Activated naive CD4-positive, alpha-beta T cell treated with anti-CD3 and anti-CD28 coated beads, Interleukin-2, amount 50 U/mL, for 72 hours (primary cell): ENCODE measurements around the gene OR10C1. TPM values are rescaled to one million over a fixed set of nuclear protein-coding genes. Genes with fewer than 3 reads are reported as not detected.

Experiments used
- ATAC-seq, 2 donors: fragments of 150-1000 bp; cut with Tn5 transposase; 2 replicates each; pipeline ENCODE4 v1.10.0; 2021; ENCODE audit warnings: mild to moderate bottlenecking in 2 of 2, moderate library complexity in 2 of 2
- DNase-seq, 2 donors: peaks; one replicate each; pipeline ENCODE4 v3.0.0; 2021 to 2022; ENCODE audit warnings: low spot score in 2 of 2
- H3K27ac Mint-ChIP-seq, 2 donors: one replicate each; pipeline ENCODE4 v1.8.0; 2022; ENCODE audit warnings: mild to moderate bottlenecking in 2 of 2, mixed read lengths in 2 of 2
- H3K36me3 Mint-ChIP-seq, 2 donors: one replicate each; pipeline ENCODE4 v1.8.0; 2022; ENCODE audit warnings: mixed read lengths in 2 of 2
- H3K9me3 Mint-ChIP-seq, 2 donors: one replicate each; pipeline ENCODE4 v1.8.0; 2022; ENCODE audit warnings: mixed read lengths in 2 of 2
- total RNA-seq, 2 donors: library from RNA; stranded (reverse); gene quantifications; one replicate each; pipeline ENCODE4 v1.2.3, GENCODE V29; 2022

Gene OR10C1
- total RNA-seq, 2 donors from 2014 or later, result not detected

GRCh38 chr6:29462022-29462421 lies 22.9 kb downstream of the OR10C1 start:
- Mint-ChIP-seq H3K9me3 (no peaks in the 10 kb centered on the region), H3K36me3 (no peaks in the 10 kb centered on the region), H3K27ac (no peak overlapping the region)
- no peak for ATAC-seq
- DNase-seq, result no peak

DNA sequence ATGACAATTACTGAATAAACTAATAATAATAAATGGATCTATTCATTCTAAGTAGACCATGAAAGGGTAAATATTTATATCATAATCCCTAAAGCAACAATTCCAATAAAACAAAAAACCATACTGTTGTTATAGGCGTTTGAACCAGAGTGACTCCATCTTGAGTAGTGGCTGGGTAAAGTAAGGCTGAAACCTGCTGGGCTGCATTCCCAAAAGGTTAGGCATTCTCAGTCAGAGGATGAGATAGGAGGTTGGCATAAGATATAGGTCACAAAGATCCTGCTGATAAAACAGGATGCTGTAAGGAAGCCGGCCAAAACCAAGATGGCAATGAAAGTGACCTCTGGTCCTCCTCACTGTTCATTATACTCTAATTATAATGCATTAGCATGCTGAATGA lies 26.2 kb downstream of the OR10C1 start:
- Mint-ChIP-seq H3K36me3 (no peaks in the 10 kb centered on the region), H3K27ac (no peak overlapping the region), H3K9me3 (no peaks in the 10 kb centered on the region)
- no peak for ATAC-seq
- DNase-seq, result no peak

- DNase-seq (no peak), ATAC-seq (no peak)
- H3K9me3 Mint-ChIP-seq, result no peaks in the 10 kb centered on the region
- H3K36me3 Mint-ChIP-seq, result no peaks in the 10 kb centered on the region
- H3K27ac Mint-ChIP-seq, result no peak overlapping the region
Observed at GRCh38 chr6:29465801-29466200, 26.7 kb downstream of the OR10C1 start.

GRCh38 chr6:29466241-29466640 lies 27.1 kb downstream of the OR10C1 start:
- ATAC-seq (no peak), DNase-seq (no peak)
- Mint-ChIP-seq H3K36me3 (no peaks in the 10 kb centered on the region), H3K27ac (no peak overlapping the region), H3K9me3 (no peaks in the 10 kb centered on the region)

GRCh38 chr6:29474996-29475395 lies 35.9 kb downstream of the OR10C1 start:
- no peak for DNase-seq
- ATAC-seq, result no peak
- Mint-ChIP-seq H3K9me3 (no peaks in the 10 kb centered on the region), H3K36me3 (no peaks in the 10 kb centered on the region), H3K27ac (no peak overlapping the region)

- DNase-seq, result no peak
- ATAC-seq, result no peak
- H3K9me3 Mint-ChIP-seq, result no peaks in the 10 kb centered on the region
- H3K27ac Mint-ChIP-seq, result no peak overlapping the region
- H3K36me3 Mint-ChIP-seq, result no peaks in the 10 kb centered on the region
Observed at GRCh38 chr6:29477923-29478450, 38.9 kb downstream of the OR10C1 start.

DNA sequence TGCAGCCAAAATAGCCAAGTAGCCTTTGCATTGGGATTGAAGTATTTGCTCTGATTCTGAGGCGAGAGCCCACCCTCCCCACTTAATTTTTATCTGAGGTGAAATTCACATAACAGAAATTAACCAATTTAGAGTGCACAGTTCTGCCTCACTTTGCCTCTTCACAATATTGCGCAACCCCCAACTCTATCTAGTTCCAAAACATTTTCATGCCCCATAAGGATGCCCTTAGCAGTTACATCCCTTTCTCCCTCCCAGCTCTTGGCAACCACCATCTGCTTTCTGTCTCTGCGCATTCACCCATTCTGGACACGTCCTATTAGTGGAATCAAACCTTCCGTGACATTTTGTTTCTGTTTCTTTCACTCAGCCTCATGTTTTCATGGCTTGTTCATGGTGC lies 39.6 kb downstream of the OR10C1 start:
- H3K36me3 Mint-ChIP-seq, result no peaks in the 10 kb centered on the region
- DNase-seq (no peak), ATAC-seq (no peak)
- no peaks in the 10 kb centered on the region for H3K9me3 Mint-ChIP-seq
- no peak overlapping the region for H3K27ac Mint-ChIP-seq

GRCh38 chr6:29479560-29479959 lies 40.5 kb downstream of the OR10C1 start:
- ATAC-seq (no peak), DNase-seq (no peak)
- H3K9me3 Mint-ChIP-seq, result no peaks in the 10 kb centered on the region
- no peak overlapping the region for H3K27ac Mint-ChIP-seq
- no peaks in the 10 kb centered on the region for H3K36me3 Mint-ChIP-seq

GRCh38 chr6:29483186-29483585 lies 44.1 kb downstream of the OR10C1 start:
- ATAC-seq, result no peak
- H3K36me3 Mint-ChIP-seq, result no peaks in the 10 kb centered on the region
- H3K9me3 Mint-ChIP-seq, result no peaks in the 10 kb centered on the region
- H3K27ac Mint-ChIP-seq, result no peak overlapping the region
- no peak for DNase-seq

DNA sequence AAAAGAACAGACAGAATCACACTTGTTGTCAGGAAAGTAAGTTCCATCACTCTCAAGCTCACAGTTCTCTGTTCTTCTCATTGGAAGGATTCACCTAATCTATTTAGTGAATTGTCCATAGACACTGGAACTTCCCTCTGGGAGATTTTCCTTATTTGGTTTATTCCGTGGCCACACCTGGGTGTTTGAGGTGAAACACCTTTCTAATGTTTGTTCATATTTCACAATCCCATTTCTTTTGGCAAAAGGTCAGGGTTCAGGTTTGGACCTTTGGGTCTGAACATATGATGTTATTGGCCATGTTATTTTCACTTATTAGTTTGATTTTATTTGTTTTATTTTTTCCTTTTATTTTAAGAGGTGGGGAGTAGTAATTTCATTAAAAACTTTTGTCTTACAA lies 44.6 kb downstream of the OR10C1 start:
- no peak for DNase-seq
- Mint-ChIP-seq H3K9me3 (no peaks in the 10 kb centered on the region), H3K27ac (no peak overlapping the region), H3K36me3 (no peaks in the 10 kb centered on the region)
- no peak for ATAC-seq

DNA sequence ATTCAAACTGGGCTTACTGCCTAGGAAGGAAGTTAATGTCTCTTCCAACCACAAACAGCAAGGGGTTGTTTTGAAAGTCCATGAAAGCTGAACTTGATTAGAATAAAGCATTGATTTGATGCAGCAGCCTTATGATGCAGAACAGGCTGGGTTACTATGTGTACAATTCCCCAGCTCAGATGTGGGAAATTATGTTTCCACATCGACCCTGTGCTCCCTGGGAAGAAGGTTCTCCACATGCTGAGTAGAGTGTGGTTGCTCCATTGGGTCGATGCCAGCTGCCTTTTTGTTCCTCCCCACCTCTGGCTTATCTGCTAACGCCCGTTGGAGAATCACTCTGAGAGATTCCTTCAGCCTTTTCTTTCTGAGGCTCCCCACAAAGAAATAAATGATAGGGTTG lies 47.5 kb downstream of the OR10C1 start:
- no peak overlapping the region for H3K27ac Mint-ChIP-seq
- ATAC-seq (no peak), DNase-seq (no peak)
- peaks cover 0 to 3% of the 10 kb centered on the region in 2 donors for H3K9me3 Mint-ChIP-seq
- H3K36me3 Mint-ChIP-seq, result no peaks in the 10 kb centered on the region

DNA sequence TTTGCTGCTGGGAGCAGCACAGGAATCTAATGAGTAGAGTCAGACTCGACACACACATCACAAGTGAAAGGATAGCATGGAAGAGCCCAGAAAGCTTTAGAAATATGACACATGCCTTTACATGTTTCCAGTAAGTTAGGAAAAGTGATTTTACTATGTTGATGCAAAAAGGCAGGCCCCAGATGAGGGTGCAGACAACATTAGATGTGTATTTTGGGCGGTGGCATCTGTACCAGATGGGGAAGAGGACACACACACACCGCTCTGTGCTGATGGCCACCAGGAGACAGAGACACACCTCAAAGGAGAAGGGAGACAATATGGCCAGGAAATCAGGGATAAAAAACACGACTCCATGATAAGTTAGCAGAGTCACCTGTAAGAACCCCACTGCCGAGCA lies 48.0 kb downstream of the OR10C1 start:
- H3K9me3 Mint-ChIP-seq, result peaks cover 0 to 3% of the 10 kb centered on the region in 2 donors
- DNase-seq (no peak), ATAC-seq (no peak)
- no peak overlapping the region for H3K27ac Mint-ChIP-seq
- H3K36me3 Mint-ChIP-seq, result no peaks in the 10 kb centered on the region

DNA sequence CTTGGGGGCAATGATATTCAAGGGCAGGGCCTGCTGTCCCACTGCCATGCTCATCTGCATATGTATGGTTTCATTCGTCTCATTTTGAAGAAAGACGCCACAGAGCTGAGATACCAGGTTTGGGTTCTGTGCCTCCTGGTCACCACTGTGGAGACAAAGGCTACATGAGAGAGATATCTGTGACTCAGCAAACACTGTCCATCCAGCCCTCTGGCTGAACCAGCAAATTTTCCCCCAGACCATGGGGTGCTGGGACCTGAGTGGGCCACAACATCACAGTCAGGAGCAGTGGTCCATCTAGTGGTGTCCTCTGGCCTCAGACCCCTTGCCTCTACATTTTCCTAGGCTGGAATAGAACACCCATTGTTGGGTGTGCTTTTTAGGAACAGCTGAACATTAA lies 48.6 kb downstream of the OR10C1 start, which contains the start of gene MAS1L:
MAS1L (minus strand) TSS at position 297 of the 400 bp plus-strand sequence; CDS start at position 243, 54 bp downstream.
- Mint-ChIP-seq H3K36me3 (no peaks in the 10 kb centered on the region), H3K9me3 (peaks cover 0 to 3% of the 10 kb centered on the region in 2 donors), H3K27ac (no peak within 1 kb of the TSS)
- ATAC-seq (peak in 1 of 2 donors; percentile 19), DNase-seq (no peak)

- DNase-seq, result no peak
- no peak for ATAC-seq
- H3K36me3 Mint-ChIP-seq, result no peaks in the 10 kb centered on the region
- H3K9me3 Mint-ChIP-seq, result peaks cover 0 to 3% of the 10 kb centered on the region in 2 donors
- H3K27ac Mint-ChIP-seq, result no peak overlapping the region
Observed at GRCh38 chr6:29488874-29489273, 49.8 kb downstream of the OR10C1 start.

DNA sequence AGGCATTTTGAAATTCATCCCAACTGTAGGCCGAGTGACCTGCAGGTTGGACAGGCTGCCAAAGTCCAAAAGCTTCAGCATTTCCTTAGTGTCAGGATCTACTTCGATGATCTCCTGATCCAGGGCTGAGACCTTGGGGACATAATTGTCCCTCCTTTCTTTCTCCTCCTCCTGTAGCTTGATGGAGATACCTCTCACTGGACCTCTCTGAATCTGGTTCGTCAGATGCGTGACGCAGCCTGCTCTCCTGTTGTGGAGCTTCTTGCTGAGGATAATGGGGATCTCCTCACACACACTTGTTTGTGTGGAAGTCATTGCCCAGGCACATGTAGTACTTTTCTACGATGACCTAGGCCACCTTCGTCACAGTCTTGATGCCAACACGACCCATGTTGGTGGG lies 50.2 kb downstream of the OR10C1 start:
- H3K36me3 Mint-ChIP-seq, result no peaks in the 10 kb centered on the region
- DNase-seq, result no peak
- peaks cover 0 to 3% of the 10 kb centered on the region in 2 donors for H3K9me3 Mint-ChIP-seq
- ATAC-seq, result peak in 1 of 2 donors; percentile 64
- H3K27ac Mint-ChIP-seq, result no peak overlapping the region

DNA sequence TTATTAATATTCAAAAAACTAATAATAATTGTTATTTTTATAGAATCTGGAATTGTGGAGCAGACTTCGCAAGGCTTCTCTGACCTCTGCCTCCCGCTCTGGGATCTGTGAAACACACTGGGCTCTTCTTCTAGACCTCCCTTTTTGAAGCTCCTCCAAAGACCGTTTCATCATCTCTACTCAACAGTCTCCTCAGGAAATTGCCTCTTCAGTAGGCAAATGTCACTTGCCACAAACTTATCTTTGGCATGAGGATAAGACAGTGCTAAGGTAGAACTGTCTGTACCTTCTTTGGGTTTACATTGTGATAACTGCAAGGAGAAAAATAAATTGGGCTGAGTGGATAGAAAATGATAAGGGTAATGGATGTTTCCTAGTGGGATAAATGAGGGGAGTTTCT lies 50.9 kb downstream of the OR10C1 start:
- no peak for ATAC-seq
- Mint-ChIP-seq H3K27ac (no peak overlapping the region), H3K36me3 (no peaks in the 10 kb centered on the region), H3K9me3 (peaks cover 0 to 3% of the 10 kb centered on the region in 2 donors)
- no peak for DNase-seq

DNA sequence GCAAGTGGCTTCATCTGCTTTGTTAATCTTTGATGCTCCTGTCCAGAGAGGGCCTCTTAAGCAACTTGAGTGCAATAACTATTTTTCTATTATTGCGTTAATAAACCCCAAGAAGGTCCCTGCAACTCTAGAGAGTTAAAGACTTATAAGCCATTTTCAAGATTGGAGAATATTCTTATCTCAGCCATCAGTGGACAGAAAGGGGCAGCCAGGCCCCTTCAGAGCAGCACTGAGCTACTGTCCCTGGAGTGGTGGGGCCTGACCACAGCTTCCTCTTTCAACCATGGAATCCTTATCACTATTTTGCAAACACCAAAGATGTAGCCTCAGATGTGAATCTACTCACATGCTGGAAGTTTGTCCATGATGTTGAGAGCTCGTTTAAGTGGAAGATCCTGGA lies 51.4 kb downstream of the OR10C1 start:
- no peak overlapping the region for H3K27ac Mint-ChIP-seq
- no peaks in the 10 kb centered on the region for H3K36me3 Mint-ChIP-seq
- no peak for DNase-seq
- ATAC-seq, result no peak
- peaks cover 0 to 3% of the 10 kb centered on the region in 2 donors for H3K9me3 Mint-ChIP-seq
